Activated CD8-positive, alpha-beta T cell treated with anti-CD3 and anti-CD28 coated beads for 36 hours (primary cell): ENCODE measurements around the gene CEP170. TPM values are rescaled to one million over a fixed set of nuclear protein-coding genes. Genes with fewer than 3 reads are reported as not detected.

Source experiments
- ATAC-seq: fragments of 200-7000 bp; cut with Tn5 transposase; one replicate; pipeline ENCODE4 v1.10.0; 2021; ENCODE audit warnings: mild to moderate bottlenecking, moderate library complexity
- CTCF ChIA-PET: fragments of 350-600 bp; sonication (Branson Sonifier 250); formaldehyde crosslinking; loops from one replicate; lab custom pipeline; 2021; ENCODE audit warnings: antibody characterized with exemption; lab: Charles Lee
- POLR2A ChIA-PET: fragments of 350-600 bp; sonication (Branson Sonifier 250); formaldehyde crosslinking; loops from one replicate; lab custom pipeline; 2021; ENCODE audit warnings: antibody characterized with exemption; lab: Charles Lee
- DNase-seq: peaks from one replicate; pipeline ENCODE4 v3.0.0-alpha.2; 2020
- H3K27ac Mint-ChIP-seq: one replicate; pipeline ENCODE4 v1.8.0; 2021; ENCODE audit warnings: mild to moderate bottlenecking, mixed read lengths
- H3K27me3 Mint-ChIP-seq: one replicate; pipeline ENCODE4 v1.8.0; 2021; ENCODE audit warnings: mixed read lengths
- H3K36me3 Mint-ChIP-seq: one replicate; pipeline ENCODE4 v1.8.0; 2021; ENCODE audit warnings: low read depth, mixed read lengths
- H3K4me1 Mint-ChIP-seq: one replicate; pipeline ENCODE4 v1.8.0; 2021; ENCODE audit warnings: low read depth, mixed read lengths
- H3K4me3 Mint-ChIP-seq: one replicate; pipeline ENCODE4 v1.8.0; 2021; ENCODE audit warnings: mild to moderate bottlenecking, moderate library complexity, mixed read lengths
- H3K9me3 Mint-ChIP-seq: one replicate; pipeline ENCODE4 v1.8.0; 2021; ENCODE audit warnings: mixed read lengths
- intact Hi-C: fragments of 100-400 bp; cut with micrococcal nuclease; formaldehyde crosslinking; loops from one replicate; pipeline ENCODE4 v1.10.0; 2022
- total RNA-seq, 2 experiments: library from RNA; stranded (reverse); gene quantifications; one replicate each; pipeline ENCODE4 v1.2.3, GENCODE V29; 2021
- TF ChIP-seq, protein P1 (sequence below): fragments of 200-600 bp; IDR thresholded peaks from one replicate; pipeline ENCODE4 v1.8.0; 2022; ENCODE audit warnings: antibody characterized with exemption, mild to moderate bottlenecking

Gene CEP170
- total RNA-seq, 2 experiments from 2014 or later: 37.5 to 45.7 TPM

DNA sequence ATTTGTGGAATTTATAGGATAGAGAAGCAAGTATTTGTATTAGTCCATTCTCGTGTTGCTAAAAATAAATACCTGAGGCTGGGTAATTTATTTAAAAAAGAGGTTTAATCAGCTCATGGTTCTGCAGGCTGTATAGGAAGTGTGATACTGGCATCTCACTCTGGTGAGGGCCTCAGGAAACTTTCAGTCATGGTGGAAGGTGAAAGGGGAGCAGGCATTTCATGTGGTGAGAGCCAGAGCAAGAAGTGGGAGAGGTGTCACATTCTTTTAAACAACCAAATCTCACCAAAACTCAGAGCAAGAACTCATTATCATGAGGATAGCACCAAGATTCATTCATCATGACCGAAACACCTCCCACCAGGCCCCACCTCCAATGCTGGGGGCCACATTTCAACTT is 18.9 kb upstream of the CEP170 start:
- ATAC-seq: no peak
- Mint-ChIP-seq H3K4me1 (peaks cover 12% of the 10 kb centered on the region), H3K36me3 (peaks cover 49% of the 10 kb centered on the region), H3K27me3 (no peaks in the 10 kb centered on the region), H3K9me3 (no peaks in the 10 kb centered on the region), H3K4me3 (no peak overlapping the region), H3K27ac (peak overlapping the region; percentile 47)
- TF ChIP-seq, protein P1, sequence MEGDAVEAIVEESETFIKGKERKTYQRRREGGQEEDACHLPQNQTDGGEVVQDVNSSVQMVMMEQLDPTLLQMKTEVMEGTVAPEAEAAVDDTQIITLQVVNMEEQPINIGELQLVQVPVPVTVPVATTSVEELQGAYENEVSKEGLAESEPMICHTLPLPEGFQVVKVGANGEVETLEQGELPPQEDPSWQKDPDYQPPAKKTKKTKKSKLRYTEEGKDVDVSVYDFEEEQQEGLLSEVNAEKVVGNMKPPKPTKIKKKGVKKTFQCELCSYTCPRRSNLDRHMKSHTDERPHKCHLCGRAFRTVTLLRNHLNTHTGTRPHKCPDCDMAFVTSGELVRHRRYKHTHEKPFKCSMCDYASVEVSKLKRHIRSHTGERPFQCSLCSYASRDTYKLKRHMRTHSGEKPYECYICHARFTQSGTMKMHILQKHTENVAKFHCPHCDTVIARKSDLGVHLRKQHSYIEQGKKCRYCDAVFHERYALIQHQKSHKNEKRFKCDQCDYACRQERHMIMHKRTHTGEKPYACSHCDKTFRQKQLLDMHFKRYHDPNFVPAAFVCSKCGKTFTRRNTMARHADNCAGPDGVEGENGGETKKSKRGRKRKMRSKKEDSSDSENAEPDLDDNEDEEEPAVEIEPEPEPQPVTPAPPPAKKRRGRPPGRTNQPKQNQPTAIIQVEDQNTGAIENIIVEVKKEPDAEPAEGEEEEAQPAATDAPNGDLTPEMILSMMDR: no peak
- ChIA-PET CTCF (no interaction called here), POLR2A (interaction anchor here (2.8 kb wide), 1 partner anchor 19 kb away, joined by 13 read pairs; the partner anchor contains the start of genes CEP170 and SDCCAG8)
- peak; percentile 6 for DNase-seq
- intact Hi-C loops: no loop called here

DNA sequence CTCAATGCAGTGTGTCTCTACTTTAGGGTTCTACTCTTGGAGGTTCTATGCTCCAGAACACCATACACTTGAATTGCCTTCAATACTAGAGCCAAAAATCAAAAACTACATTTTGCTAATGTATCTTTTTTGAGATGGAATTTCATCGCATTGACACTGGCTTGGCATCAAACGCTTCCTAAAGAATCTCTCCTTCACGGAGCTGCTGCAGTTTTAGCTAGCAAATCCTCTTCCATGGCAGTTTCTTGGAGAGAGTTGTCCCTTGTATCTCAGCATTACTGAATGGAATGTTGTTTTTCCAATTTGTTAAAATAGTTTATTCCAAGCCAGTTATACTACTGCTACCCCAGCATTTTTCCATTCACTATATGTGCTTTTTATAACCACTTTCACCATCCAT is 18.4 kb upstream of the CEP170 start:
- ATAC-seq (no peak), DNase-seq (no peak)
- POLR2A ChIA-PET: interaction anchor here (1.2 to 2.8 kb wide), 2 partner anchors 11 to 18 kb away, joined by 4 to 13 read pairs; partner anchors contain the start of genes CEP170 and SDCCAG8
- intact Hi-C loops: no loop called here
- TF ChIP-seq, protein P1: no peak
- peaks cover 49% of the 10 kb centered on the region for H3K36me3 Mint-ChIP-seq
- H3K9me3 Mint-ChIP-seq: no peaks in the 10 kb centered on the region
- H3K27me3 Mint-ChIP-seq: no peaks in the 10 kb centered on the region
- CTCF ChIA-PET: no interaction called here
- H3K4me1 Mint-ChIP-seq: peaks cover 12% of the 10 kb centered on the region
- no peak overlapping the region for H3K4me3 Mint-ChIP-seq
- no peak overlapping the region for H3K27ac Mint-ChIP-seq

DNA sequence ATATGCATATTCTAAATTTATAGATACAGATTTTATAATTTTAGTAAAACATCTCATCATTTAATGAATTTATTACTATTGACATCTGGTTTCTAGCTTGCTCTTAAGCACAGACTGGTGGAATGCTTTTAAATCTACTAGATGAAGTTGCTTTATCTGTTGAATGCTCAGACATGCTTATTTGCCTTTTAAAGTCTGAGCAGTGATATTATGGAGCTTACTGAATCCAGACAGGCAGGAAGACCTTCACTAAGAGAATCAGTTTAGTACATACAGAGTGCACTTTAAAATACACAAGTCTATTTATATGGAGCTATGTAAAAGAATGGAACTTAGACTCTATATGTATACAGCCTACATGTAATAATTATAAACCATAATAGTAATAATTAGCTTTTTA is 17.3 kb upstream of the CEP170 start:
- TF ChIP-seq, protein P1: no peak
- peaks cover 45% of the 10 kb centered on the region for H3K36me3 Mint-ChIP-seq
- ChIA-PET CTCF (no interaction called here), POLR2A (interaction anchor here (1.2 to 2.8 kb wide), 2 partner anchors 10 to 17 kb away, joined by 4 to 13 read pairs; partner anchors contain the start of genes CEP170 and SDCCAG8)
- H3K27ac Mint-ChIP-seq: no peak overlapping the region
- ATAC-seq: no peak
- H3K4me1 Mint-ChIP-seq: peaks cover 18% of the 10 kb centered on the region
- intact Hi-C loops: no loop called here
- H3K27me3 Mint-ChIP-seq: no peaks in the 10 kb centered on the region
- H3K9me3 Mint-ChIP-seq: no peaks in the 10 kb centered on the region
- H3K4me3 Mint-ChIP-seq: no peak overlapping the region
- no peak for DNase-seq

DNA sequence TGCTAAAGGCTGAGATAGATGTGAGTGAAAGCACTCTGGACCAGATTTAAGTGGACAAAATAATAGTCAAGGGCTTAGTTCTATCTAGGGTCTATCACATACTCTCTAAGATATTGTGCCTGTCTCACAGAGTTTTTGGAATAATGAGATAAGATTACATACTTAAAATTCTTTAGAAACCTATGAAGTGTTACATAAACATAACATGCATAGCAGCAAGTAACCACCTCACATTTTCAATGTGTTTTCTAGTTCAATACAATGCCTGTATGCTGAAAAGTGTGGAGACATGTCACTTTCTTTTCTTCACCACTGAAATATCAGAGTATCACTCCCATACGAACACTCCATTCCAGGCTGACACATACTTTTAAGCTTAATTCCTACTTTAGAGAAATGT is 16.9 kb upstream of the CEP170 start:
- no peak overlapping the region for H3K27ac Mint-ChIP-seq
- ChIA-PET POLR2A (interaction anchor here (2.8 kb wide), 1 partner anchor 17 kb away, joined by 13 read pairs; the partner anchor contains the start of genes CEP170 and SDCCAG8), CTCF (no interaction called here)
- H3K4me1 Mint-ChIP-seq: peaks cover 18% of the 10 kb centered on the region
- H3K36me3 Mint-ChIP-seq: peaks cover 41% of the 10 kb centered on the region
- no peak overlapping the region for H3K4me3 Mint-ChIP-seq
- DNase-seq: no peak
- ATAC-seq: no peak
- intact Hi-C loops: no loop called here
- H3K9me3 Mint-ChIP-seq: no peaks in the 10 kb centered on the region
- no peaks in the 10 kb centered on the region for H3K27me3 Mint-ChIP-seq
- TF ChIP-seq, protein P1: no peak

DNA sequence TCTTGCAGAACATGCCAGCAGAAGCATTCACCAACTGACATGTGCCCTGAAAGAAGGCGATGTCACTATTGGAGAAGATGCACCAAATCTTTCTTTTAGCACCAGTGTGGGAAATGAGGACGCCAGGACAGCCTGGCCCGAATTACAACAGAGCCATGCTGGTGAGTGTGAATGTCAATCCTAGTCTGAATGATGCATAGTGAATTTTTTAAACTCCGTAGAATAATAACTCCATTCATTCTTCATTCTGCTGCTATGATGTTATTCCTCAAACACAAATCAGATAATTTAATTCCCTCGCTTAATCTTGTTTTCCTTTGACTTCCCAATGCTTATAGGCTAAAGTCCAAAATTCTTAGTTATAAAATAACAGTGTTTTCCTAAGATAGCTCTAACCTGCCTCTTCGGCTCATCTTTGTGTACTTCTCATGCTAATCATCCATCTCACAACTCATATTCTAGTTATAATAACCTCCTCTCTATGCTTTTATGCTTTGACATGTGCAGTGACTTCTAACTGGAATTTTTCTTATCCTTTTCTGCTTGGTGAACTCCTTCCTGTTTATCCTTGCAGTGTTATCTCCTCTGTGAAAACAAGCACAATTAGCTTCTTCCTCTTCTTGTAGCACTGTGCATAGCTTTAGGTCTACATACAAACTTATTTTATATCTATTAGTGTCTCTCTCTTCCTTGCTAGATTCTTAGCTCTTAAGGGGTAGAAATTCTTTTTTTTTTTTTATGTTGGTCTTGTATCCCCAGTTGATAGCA is 15.2 kb upstream of the CEP170 start:
- no peak for ATAC-seq
- H3K36me3 Mint-ChIP-seq: peaks cover 31% of the 10 kb centered on the region
- intact Hi-C loops: no loop called here
- ChIA-PET CTCF (no interaction called here), POLR2A (interaction anchor here (0.6 kb wide), 1 partner anchor 17 kb away, joined by 3 read pairs; no protein-coding TSS in a partner anchor)
- H3K27me3 Mint-ChIP-seq: no peaks in the 10 kb centered on the region
- DNase-seq: no peak
- no peak overlapping the region for H3K27ac Mint-ChIP-seq
- no peaks in the 10 kb centered on the region for H3K9me3 Mint-ChIP-seq
- peaks cover 18% of the 10 kb centered on the region for H3K4me1 Mint-ChIP-seq
- no peak overlapping the region for H3K4me3 Mint-ChIP-seq
- TF ChIP-seq, protein P1: no peak
